ENCODE data around the gene RAMP1. TPM values are rescaled to one million over a fixed set of nuclear protein-coding genes. Genes with fewer than 3 reads are reported as not detected.

Gene RAMP1
- total and polyA plus RNA-seq, 2 donors (not counting 1 experiment from before 2014, with no cell fraction given): 15.7 TPM; not detected in 1

DNA sequence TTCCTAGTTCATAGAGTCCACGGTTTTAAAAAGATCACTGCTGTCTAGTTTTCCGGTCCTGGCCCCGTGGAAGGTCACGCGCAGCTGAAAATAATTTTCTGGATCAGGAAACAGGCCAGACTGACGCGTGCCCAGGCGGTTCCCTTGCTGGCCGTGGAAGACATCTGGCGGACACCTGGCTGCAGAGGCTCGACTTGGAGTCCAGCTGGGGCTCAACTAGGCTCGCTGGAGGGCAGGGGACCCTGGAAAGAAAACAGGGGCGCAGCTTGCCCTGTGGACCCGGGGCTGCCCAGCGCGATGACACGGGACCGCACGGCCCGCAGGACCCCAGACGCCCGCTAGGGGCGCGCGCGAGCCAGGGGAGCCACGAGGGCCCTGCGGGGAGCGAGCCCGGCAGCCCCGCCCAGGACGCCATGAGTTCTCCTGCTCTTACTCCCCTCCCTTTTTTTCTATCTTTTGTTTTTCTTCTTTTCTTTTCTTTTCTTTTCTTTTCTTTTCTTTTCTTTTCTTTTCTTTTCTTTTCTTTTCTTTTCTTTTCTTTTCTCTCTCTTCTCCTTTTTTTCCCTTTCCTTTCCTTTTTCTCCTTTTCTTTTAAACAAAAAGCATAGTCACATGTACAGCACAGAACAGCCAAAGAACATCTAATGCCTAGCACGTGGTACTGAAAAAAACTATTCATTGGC, 64.2 kb downstream of the RAMP1 start:
- Histone ChIP-seq H2AFZ (ENCODE audit: insufficient read depth, low read depth, low read length, poor library complexity, severe bottlenecking) (peak overlapping the region; percentile 78), H3K4me2 (replicated peaks; ENCODE audit: low read depth, low read length, poor library complexity, severe bottlenecking) (peak overlapping the region; percentile 68), H3K9me3 (ENCODE audit: control extremely low read depth in 1 of 3, control insufficient read depth in 2 of 3, insufficient read depth in 1 of 3, low read length in 2 of 3) (peaks cover 0 to 4% (median 0%) of the 10 kb centered on the region in 3 donors), H3K9ac (ENCODE audit: low read length) (peak overlapping the region; percentile 46), H3K36me3 (replicated peaks in 1 of 2; ENCODE audit: control extremely low read depth in 1 of 2, control insufficient read depth in 1 of 2, extremely low read depth in 1 of 2, insufficient read depth in 2 of 2, low read length in 1 of 2) (no peaks in the 10 kb centered on the region), H3K4me3 (ENCODE audit: control extremely low read depth in 1 of 5, extremely low read depth in 1 of 5, insufficient read depth in 1 of 5, low read depth in 2 of 5, low read length in 4 of 5) (peak overlapping the region in 3 of 5 experiments; percentile 15 to 41 (median 30)), H3K4me1 (ENCODE audit: control insufficient read depth in 2 of 2, insufficient read depth in 2 of 2, low read length in 2 of 2) (peaks cover 0 to 5% of the 10 kb centered on the region in 2 donors), H3K27me3 (replicated peaks in 1 of 4; ENCODE audit: control extremely low read depth in 1 of 4, control insufficient read depth in 3 of 4, insufficient read depth in 4 of 4, low read length in 3 of 4) (peaks cover 0 to 8% (median 0%) of the 10 kb centered on the region in 4 experiments), H4K20me1 (ENCODE audit: control insufficient read depth, insufficient read depth, low read length, poor library complexity, severe bottlenecking) (no peaks in the 10 kb centered on the region), H3K79me2 (ENCODE audit: control insufficient read depth, insufficient read depth, low read length) (no peaks in the 10 kb centered on the region), H3K27ac (ENCODE audit: low read length in 2 of 2) (no peak overlapping the region)
- Mint-ChIP-seq H3K4me1 (peaks cover 18% of the 10 kb centered on the region), H3K27me3 (no peaks in the 10 kb centered on the region), H3K4me3 (peak overlapping the region; percentile 65), H3K27ac (peak overlapping the region; percentile 15), H3K9me3 (ENCODE audit: insufficient read depth) (no peaks in the 10 kb centered on the region)
- intact Hi-C loops (cut with micrococcal nuclease): loop anchor here (2.0 to 5.0 kb wide), 4 partner anchors 19 to 339 kb away; partner anchors contain the start of genes RAMP1 and UBE2F
- WGBS (ENCODE audit: insufficient coverage): 13% methylated on average over 31 of the region's 33 CpGs
- POLR2A ChIA-PET: interaction anchor here (1.6 kb wide), 1 partner anchor 25 kb away, joined by 9 read pairs; no protein-coding TSS in a partner anchor
- ATAC-seq (ENCODE audit: low read depth): peak; percentile 99
- TF ChIP-seq, protein P1, sequence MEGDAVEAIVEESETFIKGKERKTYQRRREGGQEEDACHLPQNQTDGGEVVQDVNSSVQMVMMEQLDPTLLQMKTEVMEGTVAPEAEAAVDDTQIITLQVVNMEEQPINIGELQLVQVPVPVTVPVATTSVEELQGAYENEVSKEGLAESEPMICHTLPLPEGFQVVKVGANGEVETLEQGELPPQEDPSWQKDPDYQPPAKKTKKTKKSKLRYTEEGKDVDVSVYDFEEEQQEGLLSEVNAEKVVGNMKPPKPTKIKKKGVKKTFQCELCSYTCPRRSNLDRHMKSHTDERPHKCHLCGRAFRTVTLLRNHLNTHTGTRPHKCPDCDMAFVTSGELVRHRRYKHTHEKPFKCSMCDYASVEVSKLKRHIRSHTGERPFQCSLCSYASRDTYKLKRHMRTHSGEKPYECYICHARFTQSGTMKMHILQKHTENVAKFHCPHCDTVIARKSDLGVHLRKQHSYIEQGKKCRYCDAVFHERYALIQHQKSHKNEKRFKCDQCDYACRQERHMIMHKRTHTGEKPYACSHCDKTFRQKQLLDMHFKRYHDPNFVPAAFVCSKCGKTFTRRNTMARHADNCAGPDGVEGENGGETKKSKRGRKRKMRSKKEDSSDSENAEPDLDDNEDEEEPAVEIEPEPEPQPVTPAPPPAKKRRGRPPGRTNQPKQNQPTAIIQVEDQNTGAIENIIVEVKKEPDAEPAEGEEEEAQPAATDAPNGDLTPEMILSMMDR (IDR thresholded peaks at IDR 0.05): peak; percentile 99
- no peak for TF ChIP-seq EZH2 (IDR thresholded peaks at IDR 0.05; ENCODE audit: borderline replicate concordance, insufficient read depth, low read depth, low read length, poor library complexity, severe bottlenecking)
- DNase-seq: peak; percentile 83
- CTCF ChIA-PET: interaction anchor here (0.6 to 1.7 kb wide), 21 partner anchors 8 to 339 kb away, joined by 3 to 17 read pairs (median 4); no protein-coding TSS in a partner anchor

DNA sequence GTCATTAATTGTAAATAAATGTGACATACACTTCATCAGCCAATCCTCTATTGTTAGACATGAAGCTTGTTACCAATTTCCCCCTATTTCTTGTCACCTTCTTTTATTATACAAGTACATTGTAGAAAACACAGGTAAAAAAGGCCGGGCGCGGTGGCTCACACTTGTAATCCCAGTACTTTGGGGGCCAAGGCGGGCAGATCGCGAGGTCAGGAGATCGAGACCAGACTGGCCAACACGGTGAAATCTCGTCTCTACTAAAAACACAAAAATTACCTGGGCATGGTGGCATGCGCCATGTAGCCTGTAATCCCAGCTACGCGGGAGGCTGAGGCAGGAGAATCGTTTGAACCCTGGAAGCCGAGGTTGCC, 64.7 kb downstream of the RAMP1 start:
- peaks cover 0 to 8% (median 0%) of the 10 kb centered on the region in 4 experiments for H3K27me3 ChIP-seq (replicated peaks in 1 of 4; ENCODE audit: control extremely low read depth in 1 of 4, control insufficient read depth in 3 of 4, insufficient read depth in 4 of 4, low read length in 3 of 4)
- ChIA-PET POLR2A (interaction anchor here (1.6 kb wide), 1 partner anchor 25 kb away, joined by 9 read pairs; no protein-coding TSS in a partner anchor), CTCF (interaction anchor here (0.9 to 1.7 kb wide), 5 partner anchors 20 to 211 kb away, joined by 3 to 6 read pairs (median 3); no protein-coding TSS in a partner anchor)
- 92% methylated on average over 13 of the region's 14 CpGs for WGBS (ENCODE audit: insufficient coverage)
- TF ChIP-seq, protein P1 (IDR thresholded peaks at IDR 0.05): no peak
- TF ChIP-seq EZH2 (IDR thresholded peaks at IDR 0.05; ENCODE audit: borderline replicate concordance, insufficient read depth, low read depth, low read length, poor library complexity, severe bottlenecking): no peak
- H3K4me1 Mint-ChIP-seq: peaks cover 16% of the 10 kb centered on the region
- no peak overlapping the region for H3K4me2 ChIP-seq (replicated peaks; ENCODE audit: low read depth, low read length, poor library complexity, severe bottlenecking)
- no peak overlapping the region for H3K9ac ChIP-seq (ENCODE audit: low read length)
- DNase-seq: no peak
- peaks cover 0 to 4% (median 0%) of the 10 kb centered on the region in 3 donors for H3K9me3 ChIP-seq (ENCODE audit: control extremely low read depth in 1 of 3, control insufficient read depth in 2 of 3, insufficient read depth in 1 of 3, low read length in 2 of 3)
- no peaks in the 10 kb centered on the region for H4K20me1 ChIP-seq (ENCODE audit: control insufficient read depth, insufficient read depth, low read length, poor library complexity, severe bottlenecking)
- H3K4me3 ChIP-seq (ENCODE audit: control extremely low read depth in 1 of 5, extremely low read depth in 1 of 5, insufficient read depth in 1 of 5, low read depth in 2 of 5, low read length in 4 of 5): no peak overlapping the region
- no peak overlapping the region for H3K27ac ChIP-seq (ENCODE audit: low read length in 2 of 2)
- H3K4me1 ChIP-seq (ENCODE audit: control insufficient read depth in 2 of 2, insufficient read depth in 2 of 2, low read length in 2 of 2): peaks cover 0 to 5% of the 10 kb centered on the region in 2 donors
- H3K27me3 Mint-ChIP-seq: no peaks in the 10 kb centered on the region
- ATAC-seq (ENCODE audit: low read depth): no peak
- no peaks in the 10 kb centered on the region for H3K9me3 Mint-ChIP-seq (ENCODE audit: insufficient read depth)
- no peak overlapping the region for H3K27ac Mint-ChIP-seq
- intact Hi-C loops (cut with micrococcal nuclease): loop anchor here (5.0 kb wide), 2 partner anchors 43 to 338 kb away; partner anchors contain the start of gene UBE2F
- H3K79me2 ChIP-seq (ENCODE audit: control insufficient read depth, insufficient read depth, low read length): no peaks in the 10 kb centered on the region
- no peaks in the 10 kb centered on the region for H3K36me3 ChIP-seq (replicated peaks in 1 of 2; ENCODE audit: control extremely low read depth in 1 of 2, control insufficient read depth in 1 of 2, extremely low read depth in 1 of 2, insufficient read depth in 2 of 2, low read length in 1 of 2)
- no peak overlapping the region for H3K4me3 Mint-ChIP-seq
- peak overlapping the region; percentile 78 for H2AFZ ChIP-seq (ENCODE audit: insufficient read depth, low read depth, low read length, poor library complexity, severe bottlenecking)

Measured in B cell (primary cell).